Mesodermal cell (in vitro differentiated cells): ENCODE measurements around the gene EXOSC9.
A peak's percentile ranks its signal among the peaks of the same experiment; 100 is the strongest.

Experiments used
- H3K27ac ChIP-seq: 2 replicates; pipeline ENCODE4 v1.7.0; 2013; ENCODE audit warnings: mild to moderate bottlenecking, low read depth, low read length, moderate library complexity; ENCODE audit not compliant: severe bottlenecking
- H3K36me3 ChIP-seq: 2 replicates; pipeline ENCODE4 v1.7.1; 2013; ENCODE audit warnings: mild to moderate bottlenecking, low read length, moderate library complexity; ENCODE audit not compliant: control insufficient read depth, insufficient read depth
- H3K4me1 ChIP-seq: one replicate; pipeline ENCODE4 v1.7.1; 2013; ENCODE audit warnings: mild to moderate bottlenecking, low read length; ENCODE audit not compliant: insufficient read depth, control insufficient read depth, poor library complexity, severe bottlenecking
- H3K4me3 ChIP-seq: 2 replicates; pipeline ENCODE4 v1.7.0; 2013; ENCODE audit warnings: low read length, control low read depth, mild to moderate bottlenecking; ENCODE audit not compliant: insufficient read depth, poor library complexity, severe bottlenecking; ENCODE audit errors: extremely low read depth
- H3K9me3 ChIP-seq: 2 replicates; pipeline ENCODE4 v1.7.1; 2013; ENCODE audit warnings: mild to moderate bottlenecking, low read length, moderate library complexity; ENCODE audit not compliant: control insufficient read depth
- WGBS, 2 experiments: methylation state at CpG; one replicate each; pipeline ENCODE4 v1.1.5; 2013; ENCODE audit warnings: missing lambda C conversion rate in 2 of 2; ENCODE audit not compliant: insufficient coverage in 2 of 2; 5-methylcytosine and 5-hydroxymethylcytosine counted together

EXOSC9 gene

DNA sequence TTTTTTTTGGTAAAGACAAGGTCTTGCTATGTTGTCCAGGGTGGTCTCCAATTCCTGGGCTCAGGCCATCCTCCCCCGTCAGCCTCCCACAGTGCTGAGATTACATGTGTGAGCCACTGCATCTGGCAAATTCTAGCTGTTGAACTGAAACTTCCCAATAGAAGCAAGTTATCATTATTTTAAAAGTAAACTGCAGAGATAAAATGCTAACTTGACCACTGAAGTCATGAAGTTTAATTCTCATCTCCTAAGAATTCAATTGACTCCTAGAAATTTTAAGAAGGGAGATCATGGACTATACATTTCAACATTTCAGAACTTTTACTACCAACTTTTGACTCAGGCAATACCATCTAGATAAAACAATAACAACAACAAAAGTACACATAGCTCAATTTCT lies 11.7 kb upstream of the EXOSC9 start:
- H3K36me3 ChIP-seq = no peaks in the 10 kb centered on the region
- no peak overlapping the region for H3K27ac ChIP-seq
- WGBS, 2 experiments = 100% methylated on average over 1 of the region's 1 CpG; no CpG with 5 or more reads in 1 of the 2 experiments
- no peaks in the 10 kb centered on the region for H3K9me3 ChIP-seq
- no peak overlapping the region for H3K4me3 ChIP-seq
- H3K4me1 ChIP-seq = no peaks in the 10 kb centered on the region

DNA sequence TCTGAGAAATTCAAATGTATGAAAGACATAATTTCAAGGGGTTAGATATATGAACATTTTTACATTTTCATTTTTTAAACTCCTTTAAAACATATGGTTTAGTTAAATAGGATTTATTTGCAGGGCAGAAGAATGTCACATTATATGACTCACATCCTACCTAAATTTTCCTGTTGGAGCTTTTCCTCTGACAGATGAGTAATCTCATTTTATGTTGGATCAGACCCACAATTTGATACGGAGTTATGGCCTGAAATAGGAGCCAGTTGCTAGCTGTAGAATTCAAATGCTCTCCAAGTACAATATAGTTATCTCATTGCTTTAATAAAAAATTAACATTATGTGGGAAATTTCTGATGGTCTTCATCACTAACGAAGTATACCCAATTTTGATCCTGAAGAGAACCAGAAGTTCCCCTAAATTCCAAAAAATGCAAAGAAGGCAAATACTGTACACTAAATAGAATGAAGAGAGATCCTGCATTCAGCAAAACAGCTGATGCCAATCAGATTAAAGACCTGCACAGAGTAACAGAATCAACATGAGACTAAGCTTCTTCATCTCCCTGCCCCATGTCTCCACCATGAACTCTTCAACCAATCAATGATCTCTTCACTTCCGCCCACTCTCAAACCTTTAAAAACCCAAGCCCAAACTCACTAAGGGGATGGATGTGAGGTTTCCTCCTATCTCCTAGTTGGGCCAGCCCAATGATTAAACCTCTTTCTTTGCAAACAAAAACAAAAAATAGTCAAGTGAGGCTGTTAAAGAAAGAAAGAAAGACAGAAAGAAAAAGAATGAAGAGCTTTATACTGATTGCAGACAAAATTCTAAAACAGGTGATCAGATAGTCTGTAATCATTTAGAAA lies 10.9 kb upstream of the EXOSC9 start:
- WGBS, 2 experiments = no CpG with 5 or more reads among the region's 3 CpGs
- H3K9me3 ChIP-seq = no peaks in the 10 kb centered on the region
- H3K27ac ChIP-seq = no peak overlapping the region
- H3K4me1 ChIP-seq = no peaks in the 10 kb centered on the region
- no peak overlapping the region for H3K4me3 ChIP-seq
- no peaks in the 10 kb centered on the region for H3K36me3 ChIP-seq

DNA sequence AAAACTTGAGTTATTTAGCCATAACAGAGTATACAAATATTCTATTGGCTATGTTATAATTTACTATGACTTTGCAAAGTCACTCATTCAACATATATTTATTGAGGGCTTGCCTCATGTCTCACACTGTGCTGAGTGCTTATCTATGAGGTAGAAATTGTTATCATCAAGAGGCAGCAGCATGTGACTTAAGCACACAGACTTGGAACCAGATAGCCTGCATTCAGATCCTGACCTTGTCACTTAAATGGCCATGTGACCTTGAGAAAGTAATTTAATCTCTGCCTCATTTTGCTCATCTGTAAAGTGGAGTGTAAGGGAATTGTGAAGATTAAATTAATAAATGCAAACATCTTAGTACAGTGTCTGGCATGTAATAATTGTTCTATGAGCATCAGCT lies 10.1 kb upstream of the EXOSC9 start:
- Histone ChIP-seq H3K27ac (no peak overlapping the region), H3K4me1 (no peaks in the 10 kb centered on the region), H3K9me3 (no peaks in the 10 kb centered on the region), H3K4me3 (no peak overlapping the region), H3K36me3 (no peaks in the 10 kb centered on the region)

DNA sequence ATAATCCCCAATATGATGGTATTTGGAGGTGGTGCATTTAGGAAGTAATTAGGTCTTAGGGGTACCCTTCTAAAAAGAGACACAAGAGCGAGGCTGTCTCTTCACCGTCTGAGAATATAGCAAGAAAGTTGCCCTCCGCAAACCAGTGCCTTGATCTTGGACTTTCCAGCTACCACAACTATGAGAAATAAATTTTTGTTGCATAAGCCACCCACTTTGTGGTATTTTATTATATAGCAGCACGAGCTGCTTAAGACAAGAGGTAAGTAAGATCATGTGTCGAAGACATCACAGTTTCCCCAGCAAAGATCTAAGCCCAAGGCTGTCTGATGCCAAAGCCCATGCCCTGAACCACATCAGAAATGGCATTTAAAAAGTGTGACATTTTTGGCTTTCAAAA lies 9.6 kb upstream of the EXOSC9 start:
- WGBS, 2 experiments = 89 to 100% methylated on average over 1 to 4 of the region's 5 CpGs
- H3K9me3 ChIP-seq = no peaks in the 10 kb centered on the region
- no peaks in the 10 kb centered on the region for H3K4me1 ChIP-seq
- no peak overlapping the region for H3K4me3 ChIP-seq
- H3K36me3 ChIP-seq = no peaks in the 10 kb centered on the region
- no peak overlapping the region for H3K27ac ChIP-seq

DNA sequence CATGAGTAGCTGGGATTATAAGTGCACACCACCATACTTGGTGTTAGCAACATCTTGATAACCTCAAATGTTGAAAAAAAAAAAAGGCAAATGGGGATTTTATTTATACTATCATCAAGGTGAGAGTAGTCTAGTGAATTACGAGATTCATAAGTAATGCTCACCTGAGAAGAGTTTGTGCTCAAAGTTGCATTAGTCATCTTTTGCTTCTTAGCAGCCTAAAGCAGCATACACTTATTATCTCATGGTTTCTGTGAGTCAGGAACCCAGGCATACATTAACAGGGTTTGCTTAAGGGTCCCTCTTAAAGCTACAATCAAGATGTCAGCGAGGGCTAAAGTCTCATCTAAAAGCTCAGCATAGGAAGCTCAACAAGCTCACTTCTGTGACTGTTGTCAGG lies 8.2 kb upstream of the EXOSC9 start:
- 60 to 86% methylated on average over 1 of the region's 2 CpGs for WGBS, 2 experiments
- Histone ChIP-seq H3K36me3 (no peaks in the 10 kb centered on the region), H3K4me1 (no peaks in the 10 kb centered on the region), H3K27ac (no peak overlapping the region), H3K9me3 (no peaks in the 10 kb centered on the region), H3K4me3 (no peak overlapping the region)

DNA sequence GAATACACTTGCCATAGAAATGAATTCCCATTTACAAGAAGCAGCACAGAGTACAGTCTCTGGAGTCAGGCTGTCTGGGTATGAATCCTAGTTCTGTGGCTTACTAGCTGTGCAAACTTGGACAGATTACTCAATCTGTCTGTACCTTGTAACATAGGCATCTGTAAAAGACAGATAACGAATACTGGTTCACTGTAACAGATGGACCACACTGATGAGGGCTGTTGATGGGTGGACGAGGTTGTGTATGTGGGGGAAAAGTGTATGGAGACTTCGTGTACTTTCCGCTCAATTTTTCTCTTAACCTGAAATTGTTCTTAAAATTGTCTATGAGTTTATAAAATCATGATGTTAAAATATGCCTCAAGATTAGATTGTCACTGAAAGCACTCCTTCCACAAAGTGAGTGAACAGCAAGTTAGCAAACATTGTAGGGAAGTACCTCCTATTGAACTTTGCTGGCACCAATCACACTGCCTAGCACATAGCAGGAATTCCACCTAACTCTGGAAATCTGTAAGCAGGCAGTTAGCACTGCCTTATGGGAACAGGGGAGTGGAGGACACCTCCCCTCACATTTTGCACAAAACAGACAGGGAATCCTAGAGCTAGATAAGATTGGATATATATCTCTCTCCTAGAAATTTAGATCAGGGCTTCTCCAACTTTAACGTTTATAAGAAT lies 6.5 kb upstream of the EXOSC9 start:
- no peaks in the 10 kb centered on the region for H3K9me3 ChIP-seq
- WGBS, 2 experiments = 73 to 75% methylated on average over 2 of the region's 5 CpGs
- no peak overlapping the region for H3K4me3 ChIP-seq
- H3K27ac ChIP-seq = no peak overlapping the region
- H3K36me3 ChIP-seq = no peaks in the 10 kb centered on the region
- no peaks in the 10 kb centered on the region for H3K4me1 ChIP-seq

DNA sequence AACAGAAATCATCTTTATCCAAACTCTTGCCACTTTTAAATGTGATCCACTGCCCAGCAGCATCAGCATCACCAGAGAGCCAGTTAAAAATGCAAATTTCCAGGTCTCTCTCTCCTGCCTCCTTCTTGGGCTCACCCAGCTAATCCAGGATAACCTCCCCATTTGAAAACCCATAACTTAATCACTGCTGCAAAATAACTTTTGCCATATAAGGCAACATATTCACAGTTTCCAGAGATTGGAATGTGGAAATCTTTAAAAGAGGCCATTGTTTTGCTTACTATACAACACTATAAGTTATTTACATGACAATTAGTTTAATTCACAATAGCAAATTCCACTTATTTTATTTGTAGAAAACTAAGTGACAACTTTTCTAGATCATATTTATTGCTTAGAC lies 4.8 kb upstream of the EXOSC9 start:
- H3K4me1 ChIP-seq = no peaks in the 10 kb centered on the region
- H3K4me3 ChIP-seq = no peak overlapping the region
- no peaks in the 10 kb centered on the region for H3K36me3 ChIP-seq
- no peak overlapping the region for H3K27ac ChIP-seq
- no peaks in the 10 kb centered on the region for H3K9me3 ChIP-seq

DNA sequence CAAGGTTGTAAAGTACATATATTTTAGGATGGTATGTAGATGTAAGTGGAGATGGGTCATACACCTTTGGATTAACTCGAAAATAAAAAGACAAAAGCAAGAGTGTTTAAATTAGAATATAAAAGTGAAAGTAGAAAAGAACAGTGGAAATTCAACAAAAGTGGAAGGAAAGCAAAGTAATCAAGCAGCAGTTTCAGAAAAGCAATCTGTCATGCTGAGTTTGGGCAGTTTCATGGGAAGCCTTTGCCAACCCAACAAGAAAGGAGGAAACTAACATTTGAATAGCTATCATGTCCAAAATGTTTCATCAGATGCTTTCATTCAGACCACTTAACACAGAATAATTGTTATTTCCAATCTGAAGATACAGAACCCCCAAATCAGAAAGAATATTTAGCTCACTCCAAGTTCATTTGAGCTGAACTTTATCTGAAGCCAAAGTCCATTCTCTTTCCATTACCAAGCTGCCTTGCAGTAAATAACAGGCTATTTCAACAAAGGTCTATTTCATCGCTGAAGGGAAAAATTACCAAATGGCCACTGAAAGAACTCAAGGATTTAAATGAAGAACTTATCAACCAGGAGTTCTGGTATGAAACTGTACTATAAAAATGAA lies 1.8 kb upstream of the EXOSC9 start:
- Histone ChIP-seq H3K4me1 (no peaks in the 10 kb centered on the region), H3K27ac (no peak overlapping the region), H3K9me3 (no peaks in the 10 kb centered on the region), H3K4me3 (no peak overlapping the region), H3K36me3 (peaks cover 17% of the 10 kb centered on the region)
- 95 to 100% methylated on average over 2 of the region's 2 CpGs for WGBS, 2 experiments

DNA sequence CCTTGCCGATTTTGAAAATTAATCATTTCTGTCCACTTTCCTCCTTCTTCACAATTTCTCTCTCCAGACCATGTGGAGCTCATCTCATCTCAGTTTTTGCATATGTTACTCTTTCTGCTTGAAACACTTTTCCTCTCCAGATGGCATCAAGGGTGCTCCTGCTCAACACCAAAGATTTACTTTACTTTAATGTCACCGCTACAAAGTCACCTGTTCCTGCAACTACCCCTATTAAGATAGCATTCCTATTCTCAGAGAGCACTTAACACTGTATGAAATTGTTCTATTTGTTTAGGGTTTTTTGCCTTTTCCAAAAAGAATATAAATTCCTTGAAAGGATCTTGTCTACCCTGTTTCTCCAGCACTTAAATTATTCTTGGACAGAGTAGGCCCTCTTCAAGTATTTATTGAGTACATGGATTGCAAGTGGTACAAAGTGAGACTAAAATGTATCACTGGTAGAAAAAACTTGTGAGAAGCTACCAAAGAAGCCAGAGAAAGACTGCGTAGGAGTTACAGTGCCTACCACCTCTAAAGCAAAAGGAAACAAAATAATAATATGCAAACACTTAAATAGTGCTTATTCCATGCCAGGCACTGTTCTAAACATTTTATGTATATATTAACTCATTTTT lies 1.1 kb upstream of the EXOSC9 start:
- no peak overlapping the region for H3K4me3 ChIP-seq
- H3K36me3 ChIP-seq = peaks cover 23% of the 10 kb centered on the region
- no peak overlapping the region for H3K27ac ChIP-seq
- no peaks in the 10 kb centered on the region for H3K9me3 ChIP-seq
- WGBS, 2 experiments = 94 to 96% methylated on average over 2 of the region's 3 CpGs
- H3K4me1 ChIP-seq = no peaks in the 10 kb centered on the region

DNA sequence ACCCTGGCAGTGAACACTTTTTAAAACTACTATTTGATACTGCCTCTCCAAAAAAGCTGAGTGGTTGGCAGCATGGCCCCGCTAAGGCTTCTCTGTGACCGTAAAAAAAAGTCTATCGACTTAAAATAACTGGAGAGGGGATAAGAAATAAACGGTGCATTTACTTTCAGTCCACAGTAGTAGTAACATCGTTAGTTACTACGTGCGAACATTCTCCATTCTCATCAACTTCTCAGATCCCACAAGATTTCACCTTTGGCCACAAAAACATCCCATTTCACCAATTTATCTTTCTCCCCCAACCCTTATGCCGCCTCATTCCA lies 524 bp upstream of the EXOSC9 start:
- 65 to 76% methylated on average over 4 to 8 of the region's 8 CpGs for WGBS, 2 experiments
- Histone ChIP-seq H3K36me3 (peaks cover 29% of the 10 kb centered on the region), H3K9me3 (no peaks in the 10 kb centered on the region), H3K4me1 (no peaks in the 10 kb centered on the region), H3K4me3 (peak overlapping the region; percentile 71), H3K27ac (peak overlapping the region; percentile 81)

DNA sequence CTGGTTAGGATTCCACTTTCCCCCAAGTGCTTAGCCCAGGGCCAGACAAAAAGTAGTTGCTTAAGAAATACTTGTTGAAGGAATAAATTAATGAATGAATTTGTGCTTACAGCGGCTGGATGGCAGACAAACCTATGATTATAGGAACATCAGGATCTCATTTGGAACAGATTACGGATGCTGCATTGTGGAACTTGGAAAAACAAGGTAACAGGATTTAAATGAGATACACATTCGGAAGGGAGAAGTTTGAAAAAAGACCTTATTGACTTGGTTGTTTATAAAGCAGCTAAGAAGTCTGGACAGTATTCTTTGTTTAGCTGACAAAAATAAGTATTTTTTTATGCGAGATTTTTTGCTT lies 572 bp downstream of the EXOSC9 start:
- Histone ChIP-seq H3K27ac (no peak overlapping the region), H3K36me3 (peaks cover 40% of the 10 kb centered on the region)
- 8 to 15% methylated on average over 3 of the region's 4 CpGs for WGBS, 2 experiments

More for the DNA sequence above, 572 bp downstream of the EXOSC9 start:
- H3K4me3 ChIP-seq = peak overlapping the region; percentile 71
- H3K9me3 ChIP-seq = no peaks in the 10 kb centered on the region
- no peaks in the 10 kb centered on the region for H3K4me1 ChIP-seq
